ENCODE data around the gene SEC31B.

SEC31B gene

DNA sequence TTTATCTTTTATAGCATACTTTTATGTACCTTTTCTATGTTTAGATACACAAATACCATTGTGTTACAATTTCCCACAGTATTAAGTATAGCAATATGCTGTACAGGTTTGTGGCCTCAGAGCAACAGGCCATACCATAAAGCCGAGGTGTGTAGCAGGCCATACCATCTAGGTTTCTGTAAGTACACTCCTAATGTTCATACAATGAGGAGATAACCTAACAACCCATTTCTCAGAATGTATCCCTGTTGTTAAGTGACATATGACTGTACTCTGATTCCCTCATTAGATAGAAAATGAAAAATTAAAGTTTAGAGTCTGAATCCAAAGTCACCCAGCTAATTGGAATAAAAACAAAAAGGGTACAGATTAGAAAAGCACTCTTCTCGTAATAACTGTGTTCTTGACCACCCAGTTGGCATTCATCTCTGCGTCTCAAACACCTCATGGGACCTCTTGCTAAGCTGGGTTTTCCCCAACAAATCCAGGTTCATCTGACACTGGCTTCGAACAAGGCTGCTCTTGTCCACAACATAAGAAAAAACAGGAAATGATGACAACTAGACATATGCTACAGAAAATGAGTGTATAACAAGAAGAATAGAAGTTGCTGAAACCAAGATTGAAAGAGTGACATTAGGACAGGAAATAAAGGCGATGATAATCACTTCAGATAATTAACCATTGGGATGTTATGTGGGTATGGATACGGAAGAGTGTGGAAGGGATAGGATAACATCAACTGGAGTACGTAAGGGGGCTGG is 8.6 kb upstream of the SEC31B start:
- no peak for DNase-seq

GRCh38 chr10:100524638-100525037 is 5.0 kb upstream of the SEC31B start:
- DNase-seq: no peak

GRCh38 chr10:100524206-100524605 is 4.5 kb upstream of the SEC31B start:
- no peak for DNase-seq

GRCh38 chr10:100522945-100523344 is 3.3 kb upstream of the SEC31B start:
- DNase-seq: no peak

DNA sequence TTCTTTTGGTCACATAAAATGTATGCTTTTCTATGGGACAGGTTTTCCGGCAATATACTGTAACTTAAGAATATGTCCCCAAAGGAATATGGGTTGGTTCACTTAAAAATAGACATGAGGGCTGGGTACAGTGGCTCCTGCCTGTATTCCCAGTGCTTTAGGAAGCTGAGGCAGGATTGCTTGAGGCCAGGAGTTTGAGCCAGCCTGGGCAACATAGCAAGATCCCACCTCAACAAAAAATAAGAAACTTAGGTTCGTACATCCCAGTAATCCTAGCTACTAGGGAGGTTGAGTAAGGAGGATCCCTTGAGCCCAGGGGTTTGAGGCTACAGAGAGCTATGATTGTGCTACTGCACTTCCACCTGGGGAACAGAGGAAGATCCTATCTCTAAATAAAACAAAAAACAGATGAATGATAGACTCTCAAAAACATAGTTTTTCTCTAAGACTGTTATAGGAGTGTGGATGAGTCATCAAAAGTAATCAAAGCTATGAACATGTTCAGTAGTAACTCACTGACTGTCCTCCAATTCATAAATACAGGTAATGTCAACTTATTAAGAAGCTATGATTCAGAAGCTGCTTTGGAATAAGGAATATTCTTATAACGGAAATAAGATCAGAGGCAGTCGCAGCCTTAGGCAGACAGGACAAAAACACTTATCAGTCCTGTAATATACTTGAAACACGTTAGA is 2.6 kb upstream of the SEC31B start:
- DNase-seq: no peak

DNA sequence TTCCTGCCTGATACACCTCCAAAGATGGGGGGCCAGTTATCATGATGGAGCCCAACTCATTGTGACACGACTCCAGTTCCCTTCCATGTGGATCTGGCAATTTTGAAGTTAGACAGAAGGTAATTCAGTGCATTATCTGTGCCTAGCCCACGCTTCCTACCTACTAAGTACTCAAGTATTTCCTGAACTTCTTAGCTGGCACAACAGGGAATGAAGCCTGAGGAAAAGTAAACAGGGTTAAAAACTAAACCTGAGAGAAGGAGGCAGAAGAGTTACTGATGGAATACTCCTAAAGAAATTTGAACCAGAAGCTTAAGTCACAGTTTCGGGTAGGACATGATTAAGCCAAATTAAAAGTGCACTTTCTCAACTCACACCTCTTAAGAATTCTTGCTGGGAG is 1.1 kb upstream of the SEC31B start:
- peak; percentile 36 for DNase-seq

- DNase-seq: peak; percentile 56
Measured at GRCh38 chr10:100518761-100519241, 860 bp downstream of the SEC31B start.

DNA sequence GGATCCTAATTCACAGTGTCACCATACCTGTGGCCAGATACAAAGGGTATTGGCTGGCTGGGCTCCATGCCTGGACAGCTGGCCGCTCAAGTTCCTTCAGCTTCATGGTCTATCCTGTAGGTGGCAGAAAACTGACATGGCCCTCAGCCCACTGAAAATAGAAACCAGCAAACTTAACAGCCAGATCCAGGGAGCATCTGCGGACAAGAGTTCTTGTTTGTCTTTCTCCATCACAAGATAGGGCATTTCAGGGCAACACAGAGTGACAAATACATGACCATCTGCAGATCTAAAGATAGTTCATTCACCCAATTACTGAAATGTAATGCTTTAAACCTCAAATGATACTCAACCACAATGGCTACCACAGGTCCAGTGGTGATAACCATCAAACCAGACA is 2.8 kb downstream of the SEC31B start:
- DNase-seq: no peak

GRCh38 chr10:100515612-100516011 is 4.0 kb downstream of the SEC31B start:
- DNase-seq: no peak

DNA sequence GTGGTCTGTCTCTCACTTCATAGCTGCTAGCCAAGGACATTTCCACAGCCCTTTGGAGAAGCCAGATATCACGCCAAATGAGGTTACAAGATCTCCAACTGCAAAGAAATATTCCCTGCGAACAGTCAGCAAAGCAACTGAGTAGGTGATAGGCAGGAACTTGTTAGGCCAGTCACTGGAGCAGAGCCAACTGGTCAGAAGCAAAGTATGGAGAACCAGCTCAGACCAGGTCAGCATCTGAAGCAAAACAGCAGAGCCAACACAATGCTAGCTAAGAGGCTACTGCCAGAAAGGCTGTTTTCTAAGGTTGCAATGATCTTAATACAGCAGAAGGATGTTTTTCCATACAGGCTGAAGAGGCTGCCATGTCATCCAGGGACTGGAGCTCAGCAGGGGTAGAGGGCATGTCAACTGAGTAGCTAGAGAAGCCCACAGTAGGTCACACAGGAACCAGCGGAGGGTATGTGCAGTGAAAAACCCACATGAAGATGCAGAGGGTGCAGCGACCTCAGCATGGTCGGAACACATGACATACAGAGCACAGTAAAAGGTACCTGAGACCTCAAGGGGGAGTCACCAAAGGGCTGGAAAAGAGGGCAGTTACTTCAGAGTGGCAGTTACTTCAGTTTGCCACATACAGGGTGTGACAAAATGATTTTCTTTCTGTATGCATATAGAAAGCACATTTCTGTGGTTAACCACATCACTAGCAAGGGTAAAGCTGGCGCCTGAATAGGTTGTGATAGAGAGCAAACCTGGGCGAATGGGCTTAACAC is 8.9 kb downstream of the SEC31B start:
- DNase-seq: no peak

DNA sequence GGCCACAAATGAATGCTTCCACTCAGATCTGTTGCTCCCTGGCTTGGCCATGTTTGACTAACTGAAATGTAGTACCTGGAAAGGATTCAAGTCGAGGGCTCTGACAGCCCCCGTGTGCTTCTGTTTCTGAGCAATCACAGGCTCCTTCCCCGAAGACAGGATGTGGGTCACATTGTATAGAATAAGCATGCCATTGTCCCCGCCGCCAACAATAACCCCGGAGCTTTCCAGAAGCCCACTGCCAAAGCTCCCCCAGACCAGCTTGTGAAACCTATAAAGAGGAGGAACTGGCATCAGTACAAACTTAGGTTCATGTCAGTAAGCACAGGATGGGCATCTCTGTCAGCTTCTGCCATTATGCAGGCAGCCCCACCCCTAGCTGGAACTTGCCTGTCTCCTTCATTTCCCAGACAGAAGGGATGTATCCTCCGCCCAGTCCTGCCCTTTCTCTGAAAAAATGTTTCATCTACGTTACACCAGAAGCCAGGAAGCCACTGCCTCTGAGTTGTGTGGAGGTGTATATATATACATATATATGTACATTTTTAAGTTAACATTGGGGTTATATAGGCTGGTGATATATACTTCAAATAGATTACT is 10.3 kb downstream of the SEC31B start:
- no peak for DNase-seq

- peak; percentile 66 for DNase-seq
Measured at GRCh38 chr10:100508691-100509150, 10.9 kb downstream of the SEC31B start.

GRCh38 chr10:100508266-100508665 is 11.4 kb downstream of the SEC31B start:
- no peak for DNase-seq

DNA sequence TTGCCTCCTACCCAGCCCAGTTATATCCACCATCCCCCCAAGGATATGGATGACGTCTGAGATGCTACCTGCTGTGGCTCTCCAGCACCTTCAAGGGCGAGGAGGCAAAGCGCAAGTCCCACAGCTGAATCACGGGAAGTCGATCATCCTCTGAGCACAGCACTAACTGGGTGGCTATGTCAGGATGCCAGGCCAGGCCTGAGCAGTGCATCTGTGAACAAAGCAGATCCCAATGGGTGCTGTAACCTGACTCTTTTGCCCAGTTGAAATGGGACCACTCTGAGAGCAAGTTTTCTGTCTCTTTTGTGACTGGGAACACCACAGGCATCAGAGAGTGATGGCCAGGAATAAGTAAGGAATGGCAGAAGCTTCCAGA is 12.3 kb downstream of the SEC31B start:
- no peak for DNase-seq

DNA sequence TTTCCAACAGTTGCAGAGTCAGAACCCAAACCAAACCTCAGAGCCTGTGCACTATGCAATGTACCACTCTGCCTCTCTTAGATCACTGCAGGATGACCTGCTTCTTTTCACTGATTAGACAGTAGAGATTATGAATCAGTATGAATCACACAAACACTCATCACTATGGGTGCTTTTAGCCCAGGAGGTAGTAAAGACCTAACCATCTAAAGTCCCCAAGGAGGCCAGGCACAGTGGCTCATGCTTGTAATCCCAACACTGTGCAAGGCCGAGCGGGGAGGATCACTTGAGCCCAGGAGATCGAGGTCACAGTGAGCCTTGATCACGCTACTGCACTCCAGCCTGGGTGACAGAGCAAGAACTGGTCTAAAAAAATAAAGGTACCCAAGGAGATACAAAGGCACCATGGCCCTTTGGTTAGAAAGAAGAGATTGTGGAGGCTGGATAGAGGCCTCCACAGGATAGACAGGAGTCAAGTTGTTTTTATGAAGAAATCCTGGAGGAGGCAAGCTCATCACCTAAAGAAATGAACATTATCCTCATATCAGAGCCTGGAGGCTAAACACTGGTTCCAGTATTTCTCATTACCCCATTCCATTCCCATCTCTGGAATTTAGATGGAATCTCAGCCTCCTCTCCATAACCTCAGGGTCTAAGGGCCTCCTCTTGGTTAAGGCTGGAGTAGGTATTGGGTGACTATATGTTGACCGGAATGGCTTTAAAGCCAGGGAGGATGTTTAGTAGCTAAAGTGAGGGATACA is 12.9 kb downstream of the SEC31B start:
- peak; percentile 82 for DNase-seq

DNA sequence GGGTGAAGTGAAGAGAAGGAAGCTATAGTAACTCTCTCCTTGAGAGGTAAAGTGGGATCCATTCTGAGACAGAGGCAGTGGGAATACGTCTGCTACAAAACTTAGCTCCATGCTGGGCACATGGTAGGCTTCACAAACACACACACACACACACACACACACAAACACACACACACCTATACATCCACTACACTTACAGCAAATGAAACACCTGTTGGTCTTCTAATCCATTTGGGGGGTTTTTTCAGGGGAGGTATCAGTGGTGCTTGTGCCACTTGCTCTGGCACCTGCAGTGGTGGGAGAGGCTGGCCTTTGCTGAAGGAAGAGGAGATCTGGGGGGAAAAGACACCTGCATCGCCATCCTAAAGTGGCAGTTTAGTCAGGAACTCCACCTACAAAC is 14.5 kb downstream of the SEC31B start:
- no peak for DNase-seq

DNA sequence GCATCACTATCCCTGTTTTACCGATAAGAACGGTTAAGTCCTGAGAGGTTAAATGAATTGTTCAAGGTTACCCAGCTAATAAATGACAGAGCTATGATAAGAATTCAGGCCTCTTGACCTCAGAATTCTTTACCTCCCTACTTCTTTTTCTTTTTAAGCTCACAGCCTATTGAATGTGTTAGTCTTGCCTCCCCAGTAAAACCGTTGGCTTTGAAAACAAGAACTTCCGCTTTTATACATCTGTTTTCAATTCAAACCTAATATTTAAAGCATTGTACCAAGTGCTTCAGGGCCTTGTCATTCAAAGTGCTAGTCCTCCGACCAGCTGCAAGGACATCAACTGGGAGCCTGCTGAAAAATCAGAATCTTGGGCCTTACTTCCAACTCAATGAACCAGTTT is 15.6 kb downstream of the SEC31B start:
- peak; percentile 74 for DNase-seq

DNA sequence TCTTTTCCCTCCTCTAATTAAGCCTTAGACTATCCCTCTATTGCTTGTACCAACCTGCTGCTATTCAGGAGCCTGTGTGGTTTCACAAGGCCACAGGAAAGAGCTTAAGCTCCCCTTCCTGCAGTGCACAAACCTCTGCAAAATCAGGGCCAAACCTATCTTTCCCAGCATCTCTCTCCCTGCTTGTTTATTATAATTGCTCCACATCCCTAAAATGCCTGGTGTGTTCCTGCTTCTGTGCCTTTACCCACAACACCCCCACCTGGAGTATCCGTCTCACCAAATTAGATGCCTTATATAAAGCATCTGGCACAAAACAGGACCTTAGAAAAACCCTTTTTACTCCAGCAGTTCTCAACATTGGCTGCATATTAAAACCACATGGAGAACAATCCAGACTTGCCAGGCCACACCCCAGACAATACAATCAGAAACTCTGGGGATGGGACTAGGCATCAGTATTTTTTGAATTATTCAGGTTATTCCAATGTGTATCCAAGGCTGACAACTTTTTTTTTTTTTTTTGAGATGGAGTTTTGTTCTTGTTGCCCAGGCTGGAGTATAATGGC is 16.7 kb downstream of the SEC31B start:
- no peak for DNase-seq

- DNase-seq: no peak
Measured at GRCh38 chr10:100501423-100501822, 18.2 kb downstream of the SEC31B start.

DNA sequence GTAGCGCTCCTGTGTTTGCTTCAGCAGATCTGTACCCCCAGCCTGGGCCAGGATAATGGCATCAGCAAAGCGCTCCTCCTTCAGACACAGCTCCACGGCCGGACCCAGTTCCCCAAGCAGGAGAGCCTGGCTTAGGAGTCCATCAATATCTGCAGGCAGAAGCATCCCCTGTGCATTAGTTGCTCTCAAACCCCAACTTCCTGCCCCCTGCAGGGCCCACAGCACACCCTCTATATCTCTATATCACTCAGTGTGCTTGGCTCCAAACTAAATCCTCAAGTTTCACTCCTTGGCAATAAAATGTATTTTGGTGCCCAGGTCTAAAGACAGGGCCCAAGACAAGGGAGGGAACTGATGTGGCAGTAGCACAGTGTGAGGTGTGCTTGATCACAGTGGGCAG is 21.6 kb downstream of the SEC31B start:
- DNase-seq: no peak

DNA sequence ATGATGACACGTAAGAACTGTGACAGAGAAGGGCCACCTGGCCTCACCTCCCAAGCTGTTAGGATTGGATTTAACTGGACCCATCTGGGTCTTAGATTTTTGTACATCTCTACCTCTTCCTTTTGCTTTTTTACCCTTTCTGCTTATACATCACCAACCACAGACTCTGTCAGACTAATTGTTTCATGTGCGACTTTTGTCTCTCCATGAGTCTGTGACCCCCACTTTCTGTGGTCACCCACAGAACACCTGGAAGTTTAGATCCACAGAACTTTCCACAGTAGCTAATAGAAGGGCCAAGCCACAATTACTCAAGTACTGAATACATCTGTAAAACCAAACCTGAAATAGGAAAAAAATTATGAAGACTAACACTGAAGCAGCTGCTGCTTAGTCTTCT is 23.1 kb downstream of the SEC31B start:
- no peak for DNase-seq

DNA sequence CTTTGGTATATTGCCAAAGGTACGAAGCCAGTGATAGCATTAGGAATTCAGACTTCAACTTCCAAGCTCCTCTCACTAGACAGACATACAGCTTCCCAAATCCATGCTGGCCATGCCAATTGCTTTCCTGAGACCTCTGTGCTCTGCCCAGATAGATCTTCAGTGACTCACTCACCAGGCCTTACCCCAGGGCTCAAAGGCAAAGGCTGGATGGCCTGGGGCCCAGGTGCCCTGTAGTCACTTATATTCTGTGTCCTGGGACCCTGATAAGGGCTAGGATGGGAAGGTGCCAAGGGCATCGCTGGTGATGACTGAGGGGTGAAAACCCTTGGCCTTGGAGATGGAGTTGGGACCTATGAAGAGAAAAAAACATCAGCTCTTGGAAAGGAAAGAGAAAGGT is 29.1 kb downstream of the SEC31B start:
- no peak for DNase-seq
